Measurements from ENCODE around the gene SHB.
A peak's percentile ranks its signal among the peaks of the same experiment; 100 is the strongest.

Gene SHB

GRCh38 chr9:37925786-37926736 is 143.0 kb downstream of the SHB start:
- DNase-seq, result no peak

GRCh38 chr9:37925006-37925405 is 144.0 kb downstream of the SHB start:
- DNase-seq, result no peak

- DNase-seq, result no peak
Observed at GRCh38 chr9:37924538-37924937, 144.5 kb downstream of the SHB start.

GRCh38 chr9:37923796-37924427 is 145.1 kb downstream of the SHB start:
- DNase-seq, result no peak

- no peak for DNase-seq
Observed at GRCh38 chr9:37923118-37923795, 145.8 kb downstream of the SHB start.

GRCh38 chr9:37922363-37923117 is 146.5 kb downstream of the SHB start:
- DNase-seq, result no peak

GRCh38 chr9:37921546-37922300 is 147.3 kb downstream of the SHB start:
- DNase-seq, result no peak

GRCh38 chr9:37921168-37921510 is 147.9 kb downstream of the SHB start:
- no peak for DNase-seq

GRCh38 chr9:37920471-37921167 is 148.4 kb downstream of the SHB start:
- DNase-seq, result peak; percentile 40

GRCh38 chr9:37919956-37920335 is 149.1 kb downstream of the SHB start:
- DNase-seq, result no peak

GRCh38 chr9:37919246-37919955 is 149.6 kb downstream of the SHB start:
- DNase-seq, result no peak

GRCh38 chr9:37918665-37919170 is 150.3 kb downstream of the SHB start:
- no peak for DNase-seq

GRCh38 chr9:37917801-37918664 is 151.0 kb downstream of the SHB start:
- no peak for DNase-seq

- no peak for DNase-seq
Observed at GRCh38 chr9:37917313-37917731, 151.7 kb downstream of the SHB start.

- no peak for DNase-seq
Observed at GRCh38 chr9:37916471-37917312, 152.3 kb downstream of the SHB start.

- no peak for DNase-seq
Observed at GRCh38 chr9:37915911-37916470, 153.0 kb downstream of the SHB start.

GRCh38 chr9:37914701-37915358 is 154.2 kb downstream of the SHB start:
- no peak for DNase-seq

- no peak for DNase-seq
Observed at GRCh38 chr9:37914154-37914551, 154.9 kb downstream of the SHB start.
